Activated naive CD4-positive, alpha-beta T cell treated with anti-CD3 and anti-CD28 coated beads, Interleukin-2, amount 50 U/mL, for 16 hours (primary cell): ENCODE measurements around the gene P2RY14.
A peak's percentile ranks its signal among the peaks of the same experiment; 100 is the strongest.

Source experiments
- DNase-seq: peaks from one replicate; pipeline ENCODE4 v3.0.0-alpha.2; 2020

The P2RY14 gene

GRCh38 chr3:151213151-151213550 is 65.2 kb downstream of the P2RY14 start:
- DNase-seq: no peak

GRCh38 chr3:151210676-151211381 is 67.5 kb downstream of the P2RY14 start:
- DNase-seq: no peak

- no peak for DNase-seq
Observed at GRCh38 chr3:151209654-151210053, 68.7 kb downstream of the P2RY14 start.

- no peak for DNase-seq
Observed at GRCh38 chr3:151206201-151206600, 72.1 kb downstream of the P2RY14 start.

- no peak for DNase-seq
Observed at GRCh38 chr3:151205482-151205881, 72.9 kb downstream of the P2RY14 start.

- DNase-seq: no peak
Observed at GRCh38 chr3:151204530-151205402, 73.6 kb downstream of the P2RY14 start.

- DNase-seq: peak; percentile 66
Observed at GRCh38 chr3:151203051-151203420, 75.3 kb downstream of the P2RY14 start, which contains the start of gene GPR171. Gene GPR171 (minus strand): TSS chr3:151203216. CDS start chr3:151199386, 3,830 bp downstream.

- DNase-seq: no peak
Observed at GRCh38 chr3:151201051-151201730, 77.2 kb downstream of the P2RY14 start.

GRCh38 chr3:151200586-151200985 is 77.8 kb downstream of the P2RY14 start:
- no peak for DNase-seq

GRCh38 chr3:151199554-151200438 is 78.5 kb downstream of the P2RY14 start:
- no peak for DNase-seq

- DNase-seq: no peak
Observed at GRCh38 chr3:151198849-151199248, 79.5 kb downstream of the P2RY14 start.

- no peak for DNase-seq
Observed at GRCh38 chr3:151197981-151198767, 80.2 kb downstream of the P2RY14 start.

- DNase-seq: no peak
Observed at GRCh38 chr3:151197228-151197627, 81.1 kb downstream of the P2RY14 start.

- DNase-seq: no peak
Observed at GRCh38 chr3:151196434-151196833, 81.9 kb downstream of the P2RY14 start.

GRCh38 chr3:151195826-151196225 is 82.5 kb downstream of the P2RY14 start:
- no peak for DNase-seq

GRCh38 chr3:151192545-151192944 is 85.8 kb downstream of the P2RY14 start:
- DNase-seq: no peak

GRCh38 chr3:151191095-151191494 is 87.2 kb downstream of the P2RY14 start:
- DNase-seq: no peak

- DNase-seq: no peak
Observed at GRCh38 chr3:151183265-151183671, 95.1 kb downstream of the P2RY14 start.

GRCh38 chr3:151182349-151183079 is 95.8 kb downstream of the P2RY14 start:
- no peak for DNase-seq

- DNase-seq: no peak
Observed at GRCh38 chr3:151178208-151178845, 100.0 kb downstream of the P2RY14 start.
